Activated gamma-delta T cell treated with anti-CD3 and anti-CD28 coated beads, Interleukin-2, amount 50 U/mL, for 16 hours (primary cell): ENCODE data around the gene AHNAK2.

ENCODE experiments used
- DNase-seq: peaks from one replicate; pipeline ENCODE4 v3.0.0-alpha.2; 2020; ENCODE audit warnings: low read depth

AHNAK2 gene

GRCh38 chr14:105011312-105011990 is 33.3 kb upstream of the AHNAK2 start:
- DNase-seq: no peak

- no peak for DNase-seq
These were observed 32.7 kb upstream of the AHNAK2 start for GRCh38 chr14:105010891-105011291.

- no peak for DNase-seq
These were observed 31.9 kb upstream of the AHNAK2 start for GRCh38 chr14:105010106-105010505.

GRCh38 chr14:105007593-105008264 is 29.6 kb upstream of the AHNAK2 start:
- no peak for DNase-seq

- DNase-seq: no peak
These were observed 28.8 kb upstream of the AHNAK2 start for GRCh38 chr14:105006831-105007592.

GRCh38 chr14:105005929-105006830 is 28.0 kb upstream of the AHNAK2 start:
- no peak for DNase-seq

GRCh38 chr14:105005329-105005928 is 27.3 kb upstream of the AHNAK2 start:
- DNase-seq: no peak

- DNase-seq: no peak
These were observed 21.2 kb upstream of the AHNAK2 start for GRCh38 chr14:104999361-104999760.

GRCh38 chr14:104998801-104999200 is 20.6 kb upstream of the AHNAK2 start:
- DNase-seq: no peak

GRCh38 chr14:104996483-104996882 is 18.3 kb upstream of the AHNAK2 start:
- no peak for DNase-seq

- DNase-seq: no peak
These were observed 17.9 kb upstream of the AHNAK2 start for GRCh38 chr14:104996032-104996431.

GRCh38 chr14:104994978-104995377 is 16.8 kb upstream of the AHNAK2 start:
- no peak for DNase-seq

GRCh38 chr14:104993808-104994591 is 15.8 kb upstream of the AHNAK2 start:
- DNase-seq: no peak

GRCh38 chr14:104993306-104993705 is 15.1 kb upstream of the AHNAK2 start:
- no peak for DNase-seq

GRCh38 chr14:104992501-104992900 is 14.3 kb upstream of the AHNAK2 start:
- DNase-seq: no peak

GRCh38 chr14:104991896-104992230 is 13.7 kb upstream of the AHNAK2 start:
- no peak for DNase-seq

GRCh38 chr14:104989951-104990303 is 11.8 kb upstream of the AHNAK2 start:
- DNase-seq: no peak

- DNase-seq: no peak
These were observed 11.2 kb upstream of the AHNAK2 start for GRCh38 chr14:104989236-104989950.

- DNase-seq: no peak
These were observed 8.5 kb upstream of the AHNAK2 start for GRCh38 chr14:104986487-104987164.
